Fibroblast of the aortic adventitia (primary cell): ENCODE results near the gene VSIR. TPM values are rescaled to one million over a fixed set of nuclear protein-coding genes. Genes with fewer than 3 reads are reported as not detected.

Experiments used
- DNase-seq: peaks from one replicate; pipeline ENCODE4 v3.0.0-alpha.2; 2010; ENCODE audit warnings: low read depth
- H3K4me3 ChIP-seq: 2 replicates; pipeline ENCODE4 v1.5.1; 2011; ENCODE audit warnings: low read depth, mild to moderate bottlenecking, control low read depth, low read length, moderate library complexity
- total RNA-seq: library from RNA; depleted of rRNA; stranded (reverse); fragments of >200 nt; gene quantifications from 2 replicates; pipeline ENCODE4 v1.2.3, GENCODE V29; 2012; ENCODE audit warnings: low replicate concordance
- TF ChIP-seq, protein P1 (sequence below): IDR thresholded peaks from 2 replicates; pipeline ENCODE4 v1.5.1; 2011; ENCODE audit warnings: mild to moderate bottlenecking, low read length, control low read depth, inconsistent platforms; ENCODE audit not compliant: insufficient read depth

VSIR gene
- total RNA-seq, 1 donor: 16.9 TPM

DNA sequence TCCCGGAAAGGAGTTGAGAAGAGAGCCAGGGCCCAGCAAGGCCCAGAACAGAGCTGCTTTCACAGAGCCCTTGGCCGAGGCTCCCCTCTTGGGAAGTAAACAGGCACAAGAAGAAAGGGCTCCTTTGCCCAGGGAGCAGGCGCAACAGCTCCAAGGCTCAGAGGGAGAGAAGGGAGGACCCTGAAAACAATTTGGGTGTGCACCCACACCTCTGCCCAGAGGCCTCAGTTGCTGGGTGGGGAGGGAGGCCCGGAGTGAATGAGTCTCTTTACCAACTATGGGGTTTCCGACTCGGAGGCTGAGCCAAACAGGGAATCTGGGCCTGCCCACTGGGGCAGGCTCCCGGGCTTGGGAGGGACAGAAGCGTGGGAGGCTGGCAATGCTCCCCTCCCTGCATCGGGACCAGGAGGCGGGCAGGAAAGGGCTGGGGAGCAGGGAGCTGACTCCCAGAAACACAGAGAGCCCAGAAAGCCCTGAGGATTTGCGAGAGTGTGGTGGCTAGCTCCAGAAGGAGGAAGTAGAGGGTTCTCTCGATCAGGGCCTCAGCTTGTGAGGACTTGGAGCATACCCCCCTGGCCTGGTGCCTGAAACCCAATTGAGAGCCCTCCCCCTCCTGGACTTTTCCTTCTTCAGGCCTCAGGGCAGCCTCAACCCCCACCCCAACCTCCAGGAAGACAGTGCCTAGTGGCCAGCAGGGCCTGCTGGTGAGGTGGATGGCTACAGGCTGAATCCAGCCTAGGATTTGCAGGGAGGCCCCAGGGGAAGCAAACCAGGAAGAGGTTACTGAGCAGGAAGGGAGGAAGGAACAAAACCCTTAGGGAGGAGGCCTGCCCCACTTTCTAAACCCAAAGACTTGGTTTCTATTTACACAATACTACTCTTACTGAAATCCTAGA lies 59.9 kb downstream of the VSIR start:
- TF ChIP-seq, protein P1, sequence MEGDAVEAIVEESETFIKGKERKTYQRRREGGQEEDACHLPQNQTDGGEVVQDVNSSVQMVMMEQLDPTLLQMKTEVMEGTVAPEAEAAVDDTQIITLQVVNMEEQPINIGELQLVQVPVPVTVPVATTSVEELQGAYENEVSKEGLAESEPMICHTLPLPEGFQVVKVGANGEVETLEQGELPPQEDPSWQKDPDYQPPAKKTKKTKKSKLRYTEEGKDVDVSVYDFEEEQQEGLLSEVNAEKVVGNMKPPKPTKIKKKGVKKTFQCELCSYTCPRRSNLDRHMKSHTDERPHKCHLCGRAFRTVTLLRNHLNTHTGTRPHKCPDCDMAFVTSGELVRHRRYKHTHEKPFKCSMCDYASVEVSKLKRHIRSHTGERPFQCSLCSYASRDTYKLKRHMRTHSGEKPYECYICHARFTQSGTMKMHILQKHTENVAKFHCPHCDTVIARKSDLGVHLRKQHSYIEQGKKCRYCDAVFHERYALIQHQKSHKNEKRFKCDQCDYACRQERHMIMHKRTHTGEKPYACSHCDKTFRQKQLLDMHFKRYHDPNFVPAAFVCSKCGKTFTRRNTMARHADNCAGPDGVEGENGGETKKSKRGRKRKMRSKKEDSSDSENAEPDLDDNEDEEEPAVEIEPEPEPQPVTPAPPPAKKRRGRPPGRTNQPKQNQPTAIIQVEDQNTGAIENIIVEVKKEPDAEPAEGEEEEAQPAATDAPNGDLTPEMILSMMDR: peak; percentile 46
- peak; percentile 95 for DNase-seq
- H3K4me3 ChIP-seq: no peak overlapping the region

DNA sequence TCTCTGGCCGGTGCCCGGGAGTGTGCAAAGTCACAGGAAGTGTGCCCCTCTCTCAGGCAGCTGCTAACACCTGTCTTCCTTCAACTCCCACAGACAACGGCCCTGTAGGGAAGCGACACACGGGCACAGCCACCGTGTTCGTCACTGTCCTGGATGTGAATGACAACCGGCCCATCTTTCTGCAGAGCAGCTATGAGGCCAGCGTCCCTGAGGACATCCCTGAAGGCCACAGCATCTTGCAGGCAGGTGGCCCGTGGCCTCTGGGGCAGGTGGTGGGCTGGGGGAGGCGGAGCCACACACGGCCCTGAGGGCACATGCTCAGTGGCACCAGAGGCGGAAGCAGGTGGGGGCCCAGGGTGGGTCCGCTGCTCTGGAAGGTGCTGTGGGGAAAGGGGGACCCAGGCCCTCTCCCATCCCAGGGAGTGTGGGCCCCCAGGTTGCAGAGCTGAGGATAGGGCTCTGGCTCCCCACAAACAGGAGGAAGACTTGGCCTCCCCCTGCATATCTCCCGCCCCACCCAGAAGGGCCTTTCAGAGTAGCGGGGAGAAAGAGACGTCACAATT lies 60.7 kb downstream of the VSIR start:
- TF ChIP-seq, protein P1: no peak
- DNase-seq: no peak
- no peak overlapping the region for H3K4me3 ChIP-seq

GRCh38 chr10:71712170-71712569 lies 61.1 kb downstream of the VSIR start:
- DNase-seq: no peak
- H3K4me3 ChIP-seq: no peak overlapping the region
- TF ChIP-seq, protein P1: no peak

GRCh38 chr10:71711052-71711623 lies 62.2 kb downstream of the VSIR start:
- no peak for DNase-seq
- TF ChIP-seq, protein P1: no peak
- no peak overlapping the region for H3K4me3 ChIP-seq

DNA sequence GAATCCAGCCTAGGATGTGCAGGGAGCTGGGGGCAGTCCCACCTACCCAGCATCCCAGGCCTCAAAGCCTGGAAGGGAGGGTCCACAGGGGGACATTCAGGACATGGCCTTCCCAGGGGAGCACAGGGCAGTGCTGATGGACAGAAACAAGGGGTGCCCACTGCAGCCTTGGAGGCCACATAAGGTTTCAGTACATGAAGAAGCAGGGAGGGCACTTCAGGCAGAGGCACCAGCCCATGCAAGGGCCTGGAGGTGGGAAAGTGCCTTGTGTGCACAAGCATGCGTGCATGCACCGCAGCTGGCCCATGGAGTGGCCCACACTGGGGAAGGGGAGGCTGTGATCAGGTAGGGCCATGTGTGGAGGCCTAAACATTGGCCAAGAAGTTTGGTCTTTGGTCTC lies 62.8 kb downstream of the VSIR start:
- no peak overlapping the region for H3K4me3 ChIP-seq
- TF ChIP-seq, protein P1: no peak
- DNase-seq: no peak

GRCh38 chr10:71708897-71709882 lies 64.1 kb downstream of the VSIR start:
- DNase-seq: no peak
- TF ChIP-seq, protein P1: no peak

More at GRCh38 chr10:71708897-71709882, 64.1 kb downstream of the VSIR start:
- no peak overlapping the region for H3K4me3 ChIP-seq
